Measurements from ENCODE around the gene PNLIPRP3. TPM values are rescaled to one million over a fixed set of nuclear protein-coding genes. Genes with fewer than 3 reads are reported as not detected.

The PNLIPRP3 gene
- total RNA-seq, 1 experiment from 2014 or later: not detected

GRCh38 chr10:116486770-116487448, 59.3 kb downstream of the PNLIPRP3 start:
- Histone ChIP-seq H4K20me1 (ENCODE audit: insufficient read depth) (no peaks in the 10 kb centered on the region), H3K9me3 (ENCODE audit: insufficient read depth, low read depth) (no peaks in the 10 kb centered on the region), H3K27ac (no peak overlapping the region), H2AFZ (no peak overlapping the region), H3K27me3 (ENCODE audit: insufficient read depth, low read depth) (0 out of 2 replicates have a peak, but pooled peaks cover 3% of the 10 kb centered on the region), H3K79me2 (ENCODE audit: low read depth) (no peaks in the 10 kb centered on the region), H3F3A (ENCODE audit: insufficient read depth, low read depth) (no peaks in the 10 kb centered on the region), H3K36me3 (ENCODE audit: low read depth) (no peaks in the 10 kb centered on the region), H3K4me3 (no peak overlapping the region), H3K9me2 (ENCODE audit: insufficient read depth) (no peaks in the 10 kb centered on the region), H3K4me1 (replicated peaks; ENCODE audit: insufficient read depth) (no peaks in the 10 kb centered on the region), H3K4me2 (no peak overlapping the region)
- BruUV-seq (replicated peaks): no TSS peak
- no peak for TF ChIP-seq EZH2 (IDR thresholded peaks at IDR 0.05; ENCODE audit: low read depth)
- no peak for TF ChIP-seq CTCF (conservative IDR thresholded peaks at IDR 0.05)
- ChIA-PET POLR2A (ENCODE audit: unreplicated experiment) (no interaction called here), CTCF (no interaction called here)
- no peak for DNase-seq
- intact Hi-C loops (cut with micrococcal nuclease; ENCODE audit: unreplicated experiment): no loop called here

GRCh38 chr10:116487522-116488430, 60.1 kb downstream of the PNLIPRP3 start:
- DNase-seq: no peak
- Histone ChIP-seq H3K4me1 (replicated peaks; ENCODE audit: insufficient read depth) (no peaks in the 10 kb centered on the region), H3K27me3 (ENCODE audit: insufficient read depth, low read depth) (0 out of 2 replicates have a peak, but pooled peaks cover 3% of the 10 kb centered on the region), H3K9me2 (ENCODE audit: insufficient read depth) (no peaks in the 10 kb centered on the region), H3K79me2 (ENCODE audit: low read depth) (no peaks in the 10 kb centered on the region), H3F3A (ENCODE audit: insufficient read depth, low read depth) (no peaks in the 10 kb centered on the region), H3K36me3 (ENCODE audit: low read depth) (no peaks in the 10 kb centered on the region), H3K27ac (no peak overlapping the region), H2AFZ (no peak overlapping the region), H3K4me3 (no peak overlapping the region), H3K9me3 (ENCODE audit: insufficient read depth, low read depth) (no peaks in the 10 kb centered on the region), H4K20me1 (ENCODE audit: insufficient read depth) (no peaks in the 10 kb centered on the region), H3K4me2 (no peak overlapping the region)
- ChIA-PET POLR2A (ENCODE audit: unreplicated experiment) (no interaction called here), CTCF (no interaction called here)
- intact Hi-C loops (cut with micrococcal nuclease; ENCODE audit: unreplicated experiment): no loop called here
- no peak for TF ChIP-seq EZH2 (IDR thresholded peaks at IDR 0.05; ENCODE audit: low read depth)
- TF ChIP-seq CTCF (conservative IDR thresholded peaks at IDR 0.05): no peak
- no TSS peak for BruUV-seq (replicated peaks)

- Histone ChIP-seq H3K9me3 (ENCODE audit: insufficient read depth, low read depth) (no peaks in the 10 kb centered on the region), H3K4me1 (replicated peaks; ENCODE audit: insufficient read depth) (no peaks in the 10 kb centered on the region), H3K79me2 (ENCODE audit: low read depth) (no peaks in the 10 kb centered on the region), H3K27me3 (ENCODE audit: insufficient read depth, low read depth) (0 out of 2 replicates have a peak, but pooled peaks cover 3% of the 10 kb centered on the region), H4K20me1 (ENCODE audit: insufficient read depth) (no peaks in the 10 kb centered on the region), H3K36me3 (ENCODE audit: low read depth) (no peaks in the 10 kb centered on the region), H2AFZ (no peak overlapping the region), H3K4me3 (no peak overlapping the region), H3K4me2 (no peak overlapping the region), H3K9me2 (ENCODE audit: insufficient read depth) (no peaks in the 10 kb centered on the region), H3F3A (ENCODE audit: insufficient read depth, low read depth) (no peaks in the 10 kb centered on the region), H3K27ac (no peak overlapping the region)
- intact Hi-C loops (cut with micrococcal nuclease; ENCODE audit: unreplicated experiment): no loop called here
- POLR2A ChIA-PET (ENCODE audit: unreplicated experiment): no interaction called here
- no peak for DNase-seq
- TF ChIP-seq CTCF (conservative IDR thresholded peaks at IDR 0.05) (no peak), EZH2 (IDR thresholded peaks at IDR 0.05; ENCODE audit: low read depth) (no peak)
- BruUV-seq (replicated peaks): no TSS peak
- CTCF ChIA-PET: interaction anchor here (0.7 kb wide), 1 partner anchor 657 kb away, joined by 3 read pairs; no protein-coding TSS in a partner anchor
These were observed 61.8 kb downstream of the PNLIPRP3 start for GRCh38 chr10:116489460-116489859.
